ENCODE measurements around the gene HNRNPH1.
"Not testable (repeated sequence)": the region's sequence is repeated elsewhere in the genome, so short reads cannot be mapped to it uniquely, and the experiment has no call there.

- TF ChIP-seq POLR2AphosphoS5 (IDR thresholded peaks at IDR 0.05; ENCODE audit: low read depth, low read length); POLR2A (IDR thresholded peaks at IDR 0.05; ENCODE audit: low read depth, low read length); TAF1 (IDR thresholded peaks at IDR 0.05; ENCODE audit: borderline replicate concordance, low read depth, low read length): not testable (repeated sequence)
These were observed 34.8 kb upstream of the HNRNPH1 start for GRCh38 chr5:179658179-179658856.
